ENCODE results near the gene OR52I1.

DNA sequence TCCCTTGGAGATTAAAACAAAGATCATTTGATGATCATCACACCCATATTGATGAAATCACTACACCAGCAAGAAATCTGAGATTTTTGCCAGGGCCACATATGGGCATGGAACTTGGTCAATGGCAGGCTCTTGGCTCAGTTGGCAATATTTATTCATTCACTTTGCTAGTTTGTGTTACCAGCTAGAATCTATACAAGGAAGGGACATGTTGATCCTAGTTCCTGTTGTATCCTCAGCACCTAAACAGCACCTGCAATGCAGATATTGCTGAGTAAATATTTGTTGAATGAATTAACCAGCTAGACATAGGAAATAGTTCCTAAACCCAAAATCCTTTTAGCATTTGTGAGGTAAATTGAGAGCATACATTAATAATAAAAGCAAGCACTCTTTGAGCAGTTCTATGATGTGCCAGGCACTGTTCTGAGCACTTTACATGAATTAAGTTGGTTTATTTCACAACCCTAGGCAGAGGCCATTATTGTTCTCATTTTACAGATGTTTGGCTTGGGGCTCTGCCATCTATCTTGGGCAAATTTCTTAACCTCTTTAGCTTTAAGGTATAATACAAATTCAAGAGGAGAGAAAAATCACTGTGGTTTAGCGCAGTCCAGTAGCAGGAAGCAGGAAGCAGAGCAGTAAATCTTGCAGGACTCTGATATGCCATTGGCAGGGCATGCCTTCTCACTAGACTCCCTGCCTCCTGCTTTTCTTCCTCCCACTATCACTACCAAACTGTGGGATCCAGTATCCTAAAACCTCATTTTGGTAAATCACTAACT, 12.6 kb downstream of the OR52I1 start:
- TF ChIP-seq, protein P1, sequence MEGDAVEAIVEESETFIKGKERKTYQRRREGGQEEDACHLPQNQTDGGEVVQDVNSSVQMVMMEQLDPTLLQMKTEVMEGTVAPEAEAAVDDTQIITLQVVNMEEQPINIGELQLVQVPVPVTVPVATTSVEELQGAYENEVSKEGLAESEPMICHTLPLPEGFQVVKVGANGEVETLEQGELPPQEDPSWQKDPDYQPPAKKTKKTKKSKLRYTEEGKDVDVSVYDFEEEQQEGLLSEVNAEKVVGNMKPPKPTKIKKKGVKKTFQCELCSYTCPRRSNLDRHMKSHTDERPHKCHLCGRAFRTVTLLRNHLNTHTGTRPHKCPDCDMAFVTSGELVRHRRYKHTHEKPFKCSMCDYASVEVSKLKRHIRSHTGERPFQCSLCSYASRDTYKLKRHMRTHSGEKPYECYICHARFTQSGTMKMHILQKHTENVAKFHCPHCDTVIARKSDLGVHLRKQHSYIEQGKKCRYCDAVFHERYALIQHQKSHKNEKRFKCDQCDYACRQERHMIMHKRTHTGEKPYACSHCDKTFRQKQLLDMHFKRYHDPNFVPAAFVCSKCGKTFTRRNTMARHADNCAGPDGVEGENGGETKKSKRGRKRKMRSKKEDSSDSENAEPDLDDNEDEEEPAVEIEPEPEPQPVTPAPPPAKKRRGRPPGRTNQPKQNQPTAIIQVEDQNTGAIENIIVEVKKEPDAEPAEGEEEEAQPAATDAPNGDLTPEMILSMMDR (IDR thresholded peaks at IDR 0.05) = no peak
- TF ChIP-seq POLR2A (IDR thresholded peaks at IDR 0.05) (no peak), POLR2AphosphoS5 (IDR thresholded peaks at IDR 0.05) (no peak), EP300 (IDR thresholded peaks at IDR 0.05) (no peak)
